Liver (tissue), 9 donors: ENCODE results near the gene GLOD5. TPM values are rescaled to one million over a fixed set of nuclear protein-coding genes. Genes with fewer than 3 reads are reported as not detected.

Experiments
- DNase-seq: peaks from one replicate; pipeline ENCODE4 v3.0.0-alpha.2; 2017; ENCODE audit warnings: low spot score
- H3K27ac ChIP-seq, 2 donors: one replicate each; pipeline ENCODE4 v1.7.0; 2013; ENCODE audit warnings: inconsistent platforms in 2 of 2, low read length in 2 of 2, control low read depth in 1 of 2, low read depth in 1 of 2, mild to moderate bottlenecking in 1 of 2
- H3K27me3 ChIP-seq, 4 donors: one replicate each; pipeline versions ENCODE4 v1.6.1 to v1.7.0; 2013; ENCODE audit warnings: low read length in 3 of 4, inconsistent platforms in 1 of 4, mild to moderate bottlenecking in 1 of 4, moderate library complexity in 1 of 4; ENCODE audit not compliant: control insufficient read depth in 4 of 4, insufficient read depth in 4 of 4
- H3K36me3 ChIP-seq, 4 donors: one replicate each; pipeline versions ENCODE4 v1.6.1 to v1.7.0; 2013; ENCODE audit warnings: low read length in 3 of 4, mild to moderate bottlenecking in 3 of 4, low read depth in 1 of 4, moderate library complexity in 1 of 4; ENCODE audit not compliant: control insufficient read depth in 4 of 4, insufficient read depth in 3 of 4
- H3K4me1 ChIP-seq, 4 donors: one replicate each; pipeline versions ENCODE4 v1.6.1 to v1.7.0; 2013; ENCODE audit warnings: low read length in 3 of 4, mild to moderate bottlenecking in 3 of 4, moderate library complexity in 1 of 4; ENCODE audit not compliant: control insufficient read depth in 4 of 4, insufficient read depth in 4 of 4
- H3K4me3 ChIP-seq, 3 donors: one replicate each; pipeline versions ENCODE4 v1.6.1 to v1.7.0; 2013; ENCODE audit warnings: low read length in 3 of 3, control low read depth in 1 of 3, low read depth in 1 of 3, mild to moderate bottlenecking in 1 of 3
- H3K9ac ChIP-seq, 2 donors: one replicate each; pipeline ENCODE4 v1.7.0; 2013; ENCODE audit warnings: low read length in 2 of 2, mild to moderate bottlenecking in 2 of 2, moderate library complexity in 2 of 2, control low read depth in 1 of 2, low read depth in 1 of 2
- H3K9me3 ChIP-seq, 4 donors: one replicate each; pipeline versions ENCODE4 v1.6.1 to v1.7.0; 2013; ENCODE audit warnings: low read length in 3 of 4; ENCODE audit not compliant: control insufficient read depth in 4 of 4
- EGR1 ChIP-seq, 2 donors: IDR thresholded peaks; 2 replicates each; pipeline ENCODE4 v1.6.1; 2016 to 2018; ENCODE audit warnings: antibody characterized with exemption in 2 of 2, low read depth in 2 of 2
- FOXA2 ChIP-seq: IDR thresholded peaks from 2 replicates; pipeline ENCODE4 v1.6.1; 2016; ENCODE audit warnings: antibody characterized with exemption
- GABPA ChIP-seq, 2 donors: IDR thresholded peaks in 1 of 2; conservative IDR thresholded peaks in 1 of 2; 2 replicates each; pipeline ENCODE4 v1.6.1; 2016; ENCODE audit warnings: antibody characterized with exemption in 2 of 2, mild to moderate bottlenecking in 1 of 2, moderate library complexity in 1 of 2
- HNF4G ChIP-seq: IDR thresholded peaks from 2 replicates; pipeline ENCODE4 v1.6.1; 2016; ENCODE audit warnings: antibody characterized with exemption
- JUND ChIP-seq, 2 donors: IDR thresholded peaks; 2 replicates each; pipeline ENCODE4 v1.6.1; 2016; ENCODE audit warnings: antibody characterized with exemption in 2 of 2
- SP1 ChIP-seq: IDR thresholded peaks from 2 replicates; pipeline ENCODE4 v1.6.1; 2018; ENCODE audit warnings: antibody characterized with exemption, mild to moderate bottlenecking
- TAF1 ChIP-seq: conservative IDR thresholded peaks from 2 replicates; pipeline ENCODE4 v1.6.1; 2016; ENCODE audit warnings: antibody characterized with exemption, mild to moderate bottlenecking
- YY1 ChIP-seq: IDR thresholded peaks from 2 replicates; pipeline ENCODE4 v1.6.1; 2016; ENCODE audit warnings: antibody characterized with exemption, mild to moderate bottlenecking
- WGBS: extraction: QIAGEN DNeasy Blood & Tissue Kit; methylation state at CpG from one replicate; pipeline ENCODE4 v1.1.7; 2013; 5-methylcytosine and 5-hydroxymethylcytosine counted together
- polyA plus RNA-seq, 2 donors: library from polyadenylated mRNA; stranded (reverse) in 1 of 2; unstranded in 1 of 2; fragments of 200-250 nt in 1 of 2; fragments of >200 nt in 1 of 2; fragmentation: Nextera tagmentation in 1 of 2; extraction: Ambion mirVana in 1 of 2; gene quantifications; one replicate each; pipeline versions ENCODE4 v1.2.1 to v1.2.3, GENCODE V29; 2013 to 2015
- total RNA-seq, 2 donors: library from RNA; depleted of rRNA; stranded (reverse); fragments of >200 nt; gene quantifications; one replicate each; pipeline ENCODE4 v1.2.3, GENCODE V29; 2014
- TF ChIP-seq, protein P1 (sequence below): fragments of 150-350 bp; IDR thresholded peaks from 2 replicates; pipeline ENCODE4 v1.5.1; 2017; ENCODE audit warnings: improper control_type of control experiment, low read depth, low read length; ENCODE audit not compliant: missing input control
- TF ChIP-seq, protein P2 (sequence below): IDR thresholded peaks from 2 replicates; pipeline ENCODE4 v1.6.1; 2016; ENCODE audit warnings: antibody characterized with exemption, mild to moderate bottlenecking
- TF ChIP-seq, protein P3 (sequence below): IDR thresholded peaks from 2 replicates; pipeline ENCODE4 v1.6.1; 2016; ENCODE audit warnings: antibody characterized with exemption
- TF ChIP-seq, protein P4 (sequence below): IDR thresholded peaks from 2 replicates; pipeline ENCODE4 v1.6.1; 2016; ENCODE audit warnings: antibody characterized with exemption
- donor health status: healthy.
- donor health status: healthy.
- donor health status: healthy.
- donor health status: healthy.
- donor health status: healthy.

Gene GLOD5
- total and polyA plus RNA-seq, 4 donors, result 0.67 to 3.4 (median 2.1) TPM; not detected in 1

DNA sequence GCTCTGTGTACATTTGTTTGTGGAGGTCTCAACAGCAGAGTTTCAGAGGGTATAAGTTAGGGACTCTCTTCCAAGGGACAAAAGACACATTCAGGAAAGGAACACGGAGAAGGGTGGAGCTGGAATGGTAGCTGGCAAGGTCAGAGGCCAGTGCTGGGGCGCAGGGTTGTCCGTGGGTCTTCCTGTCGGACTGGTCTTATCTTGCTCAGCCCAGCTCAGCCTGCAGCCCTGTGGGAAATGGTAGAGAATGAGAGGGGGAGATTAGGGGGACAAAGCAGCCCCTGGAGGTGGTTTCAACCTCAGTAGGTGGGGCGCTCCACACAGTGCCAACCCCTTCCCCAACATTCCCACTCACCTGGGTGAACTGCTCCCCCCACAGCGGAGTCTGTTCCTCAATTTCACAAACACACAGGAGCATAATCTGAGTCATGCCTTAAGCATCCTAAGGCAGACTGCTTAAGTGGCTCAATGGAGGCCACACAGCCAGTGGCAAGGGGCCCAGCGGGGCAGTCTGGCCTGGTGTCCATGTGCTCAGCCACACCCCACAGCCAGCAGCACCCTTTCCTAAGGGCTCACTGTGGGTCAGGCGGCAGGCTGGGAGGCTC lies 33.5 kb downstream of the GLOD5 start:
- H3K27me3 ChIP-seq, result peaks cover 0 to 3% (median 0%) of the 10 kb centered on the region in 4 donors
- H3K4me3 ChIP-seq, result no peak overlapping the region
- no peak overlapping the region for H3K9ac ChIP-seq
- H3K9me3 ChIP-seq, result no peaks in the 10 kb centered on the region
- TF ChIP-seq, protein P1, sequence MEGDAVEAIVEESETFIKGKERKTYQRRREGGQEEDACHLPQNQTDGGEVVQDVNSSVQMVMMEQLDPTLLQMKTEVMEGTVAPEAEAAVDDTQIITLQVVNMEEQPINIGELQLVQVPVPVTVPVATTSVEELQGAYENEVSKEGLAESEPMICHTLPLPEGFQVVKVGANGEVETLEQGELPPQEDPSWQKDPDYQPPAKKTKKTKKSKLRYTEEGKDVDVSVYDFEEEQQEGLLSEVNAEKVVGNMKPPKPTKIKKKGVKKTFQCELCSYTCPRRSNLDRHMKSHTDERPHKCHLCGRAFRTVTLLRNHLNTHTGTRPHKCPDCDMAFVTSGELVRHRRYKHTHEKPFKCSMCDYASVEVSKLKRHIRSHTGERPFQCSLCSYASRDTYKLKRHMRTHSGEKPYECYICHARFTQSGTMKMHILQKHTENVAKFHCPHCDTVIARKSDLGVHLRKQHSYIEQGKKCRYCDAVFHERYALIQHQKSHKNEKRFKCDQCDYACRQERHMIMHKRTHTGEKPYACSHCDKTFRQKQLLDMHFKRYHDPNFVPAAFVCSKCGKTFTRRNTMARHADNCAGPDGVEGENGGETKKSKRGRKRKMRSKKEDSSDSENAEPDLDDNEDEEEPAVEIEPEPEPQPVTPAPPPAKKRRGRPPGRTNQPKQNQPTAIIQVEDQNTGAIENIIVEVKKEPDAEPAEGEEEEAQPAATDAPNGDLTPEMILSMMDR, result no peak
- TF ChIP-seq JUND (IDR thresholded peaks at IDR 0.05) (no peak), EGR1 (IDR thresholded peaks at IDR 0.05; ENCODE audit: low read depth in 2 of 2) (no peak), HNF4G (no peak)
- TF ChIP-seq, protein P2, sequence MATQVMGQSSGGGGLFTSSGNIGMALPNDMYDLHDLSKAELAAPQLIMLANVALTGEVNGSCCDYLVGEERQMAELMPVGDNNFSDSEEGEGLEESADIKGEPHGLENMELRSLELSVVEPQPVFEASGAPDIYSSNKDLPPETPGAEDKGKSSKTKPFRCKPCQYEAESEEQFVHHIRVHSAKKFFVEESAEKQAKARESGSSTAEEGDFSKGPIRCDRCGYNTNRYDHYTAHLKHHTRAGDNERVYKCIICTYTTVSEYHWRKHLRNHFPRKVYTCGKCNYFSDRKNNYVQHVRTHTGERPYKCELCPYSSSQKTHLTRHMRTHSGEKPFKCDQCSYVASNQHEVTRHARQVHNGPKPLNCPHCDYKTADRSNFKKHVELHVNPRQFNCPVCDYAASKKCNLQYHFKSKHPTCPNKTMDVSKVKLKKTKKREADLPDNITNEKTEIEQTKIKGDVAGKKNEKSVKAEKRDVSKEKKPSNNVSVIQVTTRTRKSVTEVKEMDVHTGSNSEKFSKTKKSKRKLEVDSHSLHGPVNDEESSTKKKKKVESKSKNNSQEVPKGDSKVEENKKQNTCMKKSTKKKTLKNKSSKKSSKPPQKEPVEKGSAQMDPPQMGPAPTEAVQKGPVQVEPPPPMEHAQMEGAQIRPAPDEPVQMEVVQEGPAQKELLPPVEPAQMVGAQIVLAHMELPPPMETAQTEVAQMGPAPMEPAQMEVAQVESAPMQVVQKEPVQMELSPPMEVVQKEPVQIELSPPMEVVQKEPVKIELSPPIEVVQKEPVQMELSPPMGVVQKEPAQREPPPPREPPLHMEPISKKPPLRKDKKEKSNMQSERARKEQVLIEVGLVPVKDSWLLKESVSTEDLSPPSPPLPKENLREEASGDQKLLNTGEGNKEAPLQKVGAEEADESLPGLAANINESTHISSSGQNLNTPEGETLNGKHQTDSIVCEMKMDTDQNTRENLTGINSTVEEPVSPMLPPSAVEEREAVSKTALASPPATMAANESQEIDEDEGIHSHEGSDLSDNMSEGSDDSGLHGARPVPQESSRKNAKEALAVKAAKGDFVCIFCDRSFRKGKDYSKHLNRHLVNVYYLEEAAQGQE, result no peak
- no peaks in the 10 kb centered on the region for H3K36me3 ChIP-seq
- WGBS, result 83% methylated on average over 8 of the region's 8 CpGs
- no peak overlapping the region for H3K27ac ChIP-seq
- H3K4me1 ChIP-seq, result no peaks in the 10 kb centered on the region
- no peak for DNase-seq

DNA sequence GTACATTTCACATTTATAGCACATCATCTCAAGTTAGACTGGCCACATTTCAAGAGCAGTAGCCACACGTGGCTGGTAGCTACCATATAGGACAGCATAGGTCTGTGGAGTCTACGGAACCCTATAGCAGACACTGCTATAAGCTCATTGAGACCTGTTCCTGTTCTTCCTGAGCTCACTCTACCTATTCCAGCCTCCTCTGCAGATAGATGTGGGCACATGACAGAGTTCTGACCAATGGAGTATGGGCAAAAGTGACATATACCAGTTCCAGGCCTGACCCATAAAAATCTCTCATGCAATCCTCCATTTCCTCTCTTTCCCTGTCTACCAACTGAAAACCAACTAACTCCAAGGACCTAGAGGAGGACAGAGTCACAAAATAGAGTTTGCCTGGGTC lies 36.8 kb downstream of the GLOD5 start:
- 85% methylated on average over 2 of the region's 2 CpGs for WGBS
- no peak overlapping the region for H3K4me3 ChIP-seq
- no peak overlapping the region for H3K27ac ChIP-seq
- H3K27me3 ChIP-seq, result no peaks in the 10 kb centered on the region
- H3K9ac ChIP-seq, result no peak overlapping the region
- H3K9me3 ChIP-seq, result no peaks in the 10 kb centered on the region
- no peaks in the 10 kb centered on the region for H3K36me3 ChIP-seq
- TF ChIP-seq, protein P3, sequence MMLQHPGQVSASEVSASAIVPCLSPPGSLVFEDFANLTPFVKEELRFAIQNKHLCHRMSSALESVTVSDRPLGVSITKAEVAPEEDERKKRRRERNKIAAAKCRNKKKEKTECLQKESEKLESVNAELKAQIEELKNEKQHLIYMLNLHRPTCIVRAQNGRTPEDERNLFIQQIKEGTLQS, result no peak
- TF ChIP-seq YY1, result no peak
- TF ChIP-seq, protein P4, sequence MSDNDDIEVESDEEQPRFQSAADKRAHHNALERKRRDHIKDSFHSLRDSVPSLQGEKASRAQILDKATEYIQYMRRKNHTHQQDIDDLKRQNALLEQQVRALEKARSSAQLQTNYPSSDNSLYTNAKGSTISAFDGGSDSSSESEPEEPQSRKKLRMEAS, result no peak
- no peak for TF ChIP-seq FOXA2
- TF ChIP-seq GABPA (IDR thresholded peaks at IDR 0.05 in 1 of 2, conservative IDR thresholded peaks at IDR 0.05 in 1 of 2), result no peak
- TF ChIP-seq TAF1, result no peak
- TF ChIP-seq SP1, result no peak
- H3K4me1 ChIP-seq, result peaks cover 0 to 14% (median 3%) of the 10 kb centered on the region in 4 donors
- DNase-seq, result no peak
